HL-60/S4 treated with retinoic acid at 250 ng/mL for 4 days and 3 days (cell line): ENCODE measurements around the gene SENP2.

Source experiments
- in situ Hi-C: fragments of 300-500 bp; cut with MboI; formaldehyde crosslinking; loops from 2 replicates; pipeline ENCODE4 v1.7.0; 2022; ENCODE audit warnings: low sequenced_read_pairs

Gene SENP2

DNA sequence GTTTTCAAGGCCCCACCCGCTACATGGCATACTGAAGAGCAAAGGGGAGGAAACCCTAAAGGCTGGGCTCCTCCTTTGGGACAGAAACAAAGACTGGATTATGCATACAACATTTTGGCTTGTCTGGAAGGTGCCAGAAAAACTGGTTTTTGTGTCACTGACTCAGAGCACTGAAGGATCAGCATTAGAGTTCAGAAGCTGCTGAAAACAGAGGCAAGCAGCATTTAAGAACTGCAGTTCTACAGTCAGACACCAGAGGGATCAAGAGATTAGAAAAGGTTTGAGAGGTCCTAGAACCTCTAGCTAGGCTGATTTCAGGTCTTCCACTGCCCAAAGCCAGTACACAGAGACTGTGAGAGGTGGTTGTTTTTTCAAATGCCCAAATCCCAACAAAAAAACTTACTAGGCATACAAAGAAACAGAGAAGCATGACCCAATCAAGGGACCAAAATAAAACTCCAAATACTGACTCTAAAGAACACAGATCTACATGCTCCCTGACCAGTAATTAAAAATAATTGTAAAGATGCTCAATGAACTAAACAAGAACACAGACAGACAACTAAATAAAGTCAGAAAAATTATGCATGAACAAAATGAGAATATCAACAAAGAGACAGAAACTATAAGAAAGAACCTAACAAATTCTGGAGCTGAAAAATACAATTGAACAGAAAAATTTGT is 91.2 kb downstream of the SENP2 start:
- in situ Hi-C loops, result no loop called here

DNA sequence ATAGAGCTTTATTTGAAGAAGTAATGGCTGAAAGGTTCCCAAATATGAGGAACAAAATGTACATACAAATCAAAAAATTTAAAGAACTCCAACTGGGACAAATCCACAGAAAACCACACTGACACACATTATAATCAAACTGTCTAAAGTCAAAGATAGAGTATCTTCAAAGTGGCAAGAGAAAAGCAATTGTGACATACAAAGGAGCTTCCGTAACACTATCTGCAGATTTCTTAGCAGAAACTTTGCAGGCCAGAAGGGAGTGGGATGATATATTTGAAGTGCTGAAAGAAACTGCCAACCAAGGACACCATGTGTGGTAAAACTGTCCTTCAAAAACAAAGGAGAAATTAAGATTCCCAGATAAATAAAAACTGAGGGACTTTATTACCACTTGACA is 91.9 kb downstream of the SENP2 start:
- in situ Hi-C loops, result no loop called here

DNA sequence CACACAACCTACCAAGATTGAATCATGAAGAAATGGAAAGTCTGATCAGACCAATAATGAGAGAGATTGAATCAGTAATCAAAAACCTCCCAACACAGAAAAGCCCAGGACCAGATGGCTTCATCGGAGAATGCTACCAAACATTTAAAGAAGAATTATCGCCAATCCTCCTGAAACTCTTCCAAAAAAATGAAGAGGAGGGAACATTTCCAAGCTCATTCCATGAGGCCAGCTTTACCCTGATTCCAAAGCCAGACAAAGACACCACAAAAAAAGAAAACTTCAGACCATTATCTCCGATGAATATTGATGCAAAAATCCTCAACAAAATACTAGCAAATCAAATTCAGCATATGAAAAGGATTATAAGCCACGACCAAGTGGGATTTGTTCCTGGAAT is 94.1 kb downstream of the SENP2 start:
- in situ Hi-C loops, result no loop called here
